Endothelial cell of umbilical vein (primary cell): ENCODE measurements around the gene HPSE2. TPM values are rescaled to one million over a fixed set of nuclear protein-coding genes. Genes with fewer than 3 reads are reported as not detected.

Experiments
- BruUV-seq: library from RNA; stranded (reverse); fragments of 400-500 nt; replicated peaks from 2 replicates; lab custom pipeline; 2021; lab: Mats Ljungman, UMichigan
- CTCF ChIA-PET: fragments of 300-600, 350-600 bp; sonication (Branson Sonifier 250); formaldehyde crosslinking; loops from one replicate; lab custom pipeline; 2021; ENCODE audit warnings: antibody characterized with exemption, inconsistent platforms; lab: Charles Lee
- POLR2A ChIA-PET: fragments of 300-600, 350-600 bp; sonication (Branson Sonifier 250); formaldehyde crosslinking; loops from one replicate; lab custom pipeline; 2021; ENCODE audit warnings: antibody characterized with exemption, inconsistent platforms; lab: Charles Lee
- DNase-seq: peaks from one replicate; pipeline ENCODE4 v3.0.0-alpha.2; 2011; ENCODE audit warnings: low read depth, low spot score
- FAIRE-seq: peaks from 2 replicates; lab custom pipeline; 2011; peaks lifted over from hg19 to GRCh38; lab: Jason Lieb, UNC
- H2AFZ ChIP-seq: 2 replicates; pipeline ENCODE4 v1.6.0; 2012; ENCODE audit warnings: low read depth, low read length, control low read depth, inconsistent platforms
- H3K27ac ChIP-seq: 2 replicates; pipeline ENCODE4 v1.5.1; 2011; ENCODE audit warnings: low read depth, mild to moderate bottlenecking, control low read depth, low read length, moderate library complexity; ENCODE audit not compliant: insufficient read depth
- H3K27me3 ChIP-seq, 2 experiments: 2 replicates each; pipeline versions ENCODE4 v1.6.0 to v1.6.1; 2011; ENCODE audit warnings: low read length in 2 of 2, mixed read lengths in 1 of 2; ENCODE audit not compliant: control insufficient read depth in 2 of 2, insufficient read depth in 2 of 2
- H3K36me3 ChIP-seq, 2 experiments: 2 replicates in 1 of 2; 3 replicates in 1 of 2; pipeline ENCODE4 v1.5.1; 2011; ENCODE audit warnings: low read length in 2 of 2, mild to moderate bottlenecking in 1 of 2, moderate library complexity in 1 of 2; ENCODE audit not compliant: control insufficient read depth in 2 of 2, insufficient read depth in 2 of 2; ENCODE audit errors: extremely low read depth in 1 of 2
- H3K4me1 ChIP-seq: 3 replicates; pipeline ENCODE4 v1.5.1; 2011; ENCODE audit warnings: mild to moderate bottlenecking, low read length; ENCODE audit not compliant: control insufficient read depth, insufficient read depth; ENCODE audit errors: extremely low read depth
- H3K4me2 ChIP-seq: 2 replicates; pipeline ENCODE4 v1.6.1; 2011; ENCODE audit warnings: low read length, control low read depth, mixed read lengths; ENCODE audit not compliant: insufficient read depth
- H3K4me3 ChIP-seq, 3 experiments: fragments of 200-600 bp in 1 of 3; sonication (generic), shearing (Covaris generic) in 1 of 3; replicated peaks in 1 of 3; 2 replicates each; pipeline ENCODE4 v1.5.1; 2011 to 2016; ENCODE audit warnings: control low read depth in 3 of 3, low read length in 3 of 3, mild to moderate bottlenecking in 2 of 3, inconsistent platforms in 1 of 3, low read depth in 1 of 3, moderate library complexity in 1 of 3; ENCODE audit not compliant: insufficient read depth in 1 of 3
- H3K79me2 ChIP-seq: 2 replicates; pipeline ENCODE4 v1.6.0; 2012; ENCODE audit warnings: low read length, inconsistent platforms; ENCODE audit not compliant: control insufficient read depth, insufficient read depth
- H3K9ac ChIP-seq: replicated peaks from 2 replicates; pipeline ENCODE3; 2011; ENCODE audit warnings: low read length, control low read depth; ENCODE audit not compliant: insufficient read depth; ENCODE audit errors: extremely low read depth
- H3K9me1 ChIP-seq: replicated peaks from 3 replicates; pipeline ENCODE4 v1.6.0; 2011; ENCODE audit warnings: mild to moderate bottlenecking, low read length; ENCODE audit not compliant: control insufficient read depth, insufficient read depth; ENCODE audit errors: extremely low read depth
- H3K9me3 ChIP-seq: replicated peaks from 2 replicates; pipeline ENCODE4 v1.5.1; 2012; ENCODE audit warnings: low read length, inconsistent platforms; ENCODE audit not compliant: control insufficient read depth, insufficient read depth
- H4K20me1 ChIP-seq: replicated peaks from 2 replicates; pipeline ENCODE3; 2011; ENCODE audit warnings: mild to moderate bottlenecking, low read length; ENCODE audit not compliant: control insufficient read depth, insufficient read depth; ENCODE audit errors: extremely low read depth
- CTCF ChIP-seq, 2 donors: IDR thresholded peaks; 1 replicate in 1 of 2; 2 replicates in 1 of 2; pipeline ENCODE4 v1.5.1; 2011; ENCODE audit warnings: low read length in 2 of 2, mild to moderate bottlenecking in 2 of 2, moderate library complexity in 2 of 2, control low read depth in 1 of 2, inconsistent platforms in 1 of 2, low read depth in 1 of 2; ENCODE audit not compliant: insufficient read depth in 1 of 2; ENCODE audit errors: extremely low read depth in 1 of 2
- EZH2 ChIP-seq: IDR thresholded peaks from 2 replicates; pipeline ENCODE4 v1.6.1; 2012; ENCODE audit warnings: borderline replicate concordance, low read depth, mild to moderate bottlenecking, moderate library complexity, low read length, inconsistent platforms; ENCODE audit not compliant: severe bottlenecking
- FOS ChIP-seq: IDR thresholded peaks from 2 replicates; pipeline ENCODE4 v1.6.1; 2011; ENCODE audit warnings: mild to moderate bottlenecking, low read length, moderate library complexity, borderline replicate concordance; ENCODE audit not compliant: insufficient read depth
- GATA2 ChIP-seq: IDR thresholded peaks from 2 replicates; pipeline ENCODE4 v1.7.0; 2011; ENCODE audit warnings: low read depth, mild to moderate bottlenecking, moderate library complexity, mixed read lengths, low read length; ENCODE audit not compliant: insufficient read length, insufficient read depth
- JUN ChIP-seq: IDR thresholded peaks from 2 replicates; pipeline ENCODE4 v1.6.1; 2011; ENCODE audit warnings: borderline replicate concordance, low read depth; ENCODE audit not compliant: insufficient read length, insufficient read depth
- MAX ChIP-seq: IDR thresholded peaks from 2 replicates; pipeline ENCODE4 v1.6.1; 2011; ENCODE audit not compliant: insufficient read depth, insufficient read length
- MYC ChIP-seq: IDR thresholded peaks from one replicate; pipeline ENCODE4 v1.6.1; 2011; ENCODE audit warnings: mild to moderate bottlenecking, low read depth, low read length
- POLR2A ChIP-seq: IDR thresholded peaks from 2 replicates; pipeline ENCODE4 v1.6.1; 2012; ENCODE audit warnings: low read depth, mild to moderate bottlenecking, control low read depth, low read length
- POLR2AphosphoS5 ChIP-seq: IDR thresholded peaks from 2 replicates; pipeline ENCODE4 v1.6.1; 2012; ENCODE audit warnings: low read depth, mild to moderate bottlenecking, control low read depth, low read length, moderate library complexity; ENCODE audit not compliant: insufficient read depth
- dilution Hi-C: fragments of 300-500 bp; cut with MboI; formaldehyde crosslinking; loops from one replicate; pipeline ENCODE4 v1.15.0; 2019; ENCODE audit warnings: low sequenced_read_pairs; ENCODE audit not compliant: extremely low pct_ligation_motif_present
- intact Hi-C: fragments of 100-400 bp; cut with micrococcal nuclease; formaldehyde crosslinking; loops from one replicate; pipeline ENCODE4 v1.10.0; 2022
- polyA plus RNA-seq, 4 experiments: library from polyadenylated mRNA; depleted of rRNA in 3 of 4; stranded (reverse) in 3 of 4; unstranded in 1 of 4; fragments of >200 nt; gene quantifications; 2 replicates each; pipeline versions ENCODE4 v1.2.1 to v1.2.3, GENCODE V29; 2011 to 2012; ENCODE audit warnings: missing spikeins in 1 of 4
- total RNA-seq: library from RNA; stranded (reverse); gene quantifications from 2 replicates; pipeline ENCODE4 v1.2.3, GENCODE V29; 2021

Gene HPSE2
- total and polyA plus RNA-seq, 2 donors (not counting 3 experiments of a cell fraction or from before 2014, with no cell fraction given), result not detected

GRCh38 chr10:98956576-98957260, 278.9 kb downstream of the HPSE2 start:
- Histone ChIP-seq H3K9me1 (no peaks in the 10 kb centered on the region), H3K36me3 (no peaks in the 10 kb centered on the region), H3K4me3 (no peak overlapping the region), H3K9me3 (peaks cover 2% of the 10 kb centered on the region), H3K4me2 (no peak overlapping the region), H3K27me3 (no peaks in the 10 kb centered on the region), H3K9ac (no peak overlapping the region), H2AFZ (no peak overlapping the region), H3K79me2 (no peaks in the 10 kb centered on the region), H3K27ac (no peak overlapping the region), H4K20me1 (no peaks in the 10 kb centered on the region), H3K4me1 (no peaks in the 10 kb centered on the region)
- ChIA-PET CTCF (no interaction called here), POLR2A (no interaction called here)
- no peak for DNase-seq
- intact Hi-C loops, result no loop called here
- no TSS peak for BruUV-seq
- dilution Hi-C loops, result no loop called here
- TF ChIP-seq POLR2AphosphoS5 (no peak), MAX (no peak), MYC (no peak), POLR2A (no peak), CTCF (IDR thresholded peaks at IDR 0.05; ENCODE audit: extremely low read depth in 1 of 2, insufficient read depth in 1 of 2, low read depth in 1 of 2, low read length in 2 of 2) (no peak), JUN (no peak), GATA2 (no peak), FOS (no peak), EZH2 (no peak)
- FAIRE-seq, result no peak
